Ureter (tissue), 1 donor: ENCODE measurements around the gene ALOXE3. TPM values are rescaled to one million over a fixed set of nuclear protein-coding genes. Genes with fewer than 3 reads are reported as not detected.

Experiments
- DNase-seq: peaks from one replicate; pipeline ENCODE4 v3.0.0-alpha.2; 2020; ENCODE audit warnings: low spot score
- total RNA-seq: library from RNA; stranded (reverse); gene quantifications from one replicate; pipeline ENCODE4 v1.2.4, GENCODE V29; 2023
- donor health status: DM: yes; HTN: yes; CAD: no.

ALOXE3 gene
- total RNA-seq, 1 donor from 2014 or later = 0.44 TPM

- no peak for DNase-seq
Observed at GRCh38 chr17:8051831-8052230, 66.5 kb downstream of the ALOXE3 start.

DNA sequence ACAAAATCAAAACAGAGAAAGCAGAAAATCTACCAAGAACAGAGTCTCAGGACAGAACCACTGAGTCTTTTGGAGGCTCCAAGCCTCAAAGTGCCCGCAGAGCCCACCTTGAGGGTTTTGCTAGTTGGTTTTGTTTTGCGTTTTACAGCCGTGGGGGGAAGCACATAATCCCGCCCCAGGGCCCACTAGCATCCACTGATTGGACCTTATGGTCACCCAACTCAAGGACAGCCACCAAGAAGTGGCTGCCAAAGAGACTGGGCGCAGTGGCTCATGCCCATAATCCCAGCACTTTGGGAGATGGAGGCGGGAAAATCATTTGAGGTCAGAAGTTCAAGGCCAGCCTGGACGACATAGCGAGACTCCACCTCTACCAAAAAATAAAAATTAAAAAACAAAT is 69.6 kb downstream of the ALOXE3 start:
- DNase-seq = no peak

DNA sequence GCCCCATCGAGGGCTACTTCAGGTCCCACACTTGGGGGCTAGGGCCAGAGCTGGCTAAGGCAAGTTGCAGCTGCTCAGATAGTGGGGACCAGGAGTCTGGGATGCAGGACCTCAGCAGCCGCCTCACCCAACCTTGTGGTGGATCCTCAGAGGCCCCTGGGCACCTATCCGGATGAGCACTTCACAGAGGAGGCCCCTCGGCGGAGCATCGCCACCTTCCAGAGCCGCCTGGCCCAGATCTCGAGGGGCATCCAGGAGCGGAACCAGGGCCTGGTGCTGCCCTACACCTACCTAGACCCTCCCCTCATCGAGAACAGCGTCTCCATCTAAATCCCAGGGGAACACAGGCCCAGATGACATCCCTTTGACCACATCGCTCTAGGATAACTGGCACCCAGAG is 70.1 kb downstream of the ALOXE3 start:
- DNase-seq = no peak

DNA sequence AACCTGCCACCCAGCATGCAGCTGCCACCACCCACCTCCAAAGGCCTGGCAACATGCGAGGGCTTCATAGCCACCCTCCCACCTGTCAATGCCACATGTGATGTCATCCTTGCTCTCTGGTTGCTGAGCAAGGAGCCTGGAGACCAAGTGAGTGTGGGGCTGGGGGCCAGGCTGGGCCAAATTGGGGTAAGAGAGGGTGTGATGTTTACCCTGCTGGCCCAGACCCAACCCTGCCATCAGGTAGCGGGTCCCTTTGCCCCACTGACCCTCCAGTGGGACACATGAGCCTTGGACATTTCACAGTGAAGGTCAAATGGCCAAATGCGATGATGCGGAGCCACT is 70.6 kb downstream of the ALOXE3 start:
- DNase-seq = no peak

DNA sequence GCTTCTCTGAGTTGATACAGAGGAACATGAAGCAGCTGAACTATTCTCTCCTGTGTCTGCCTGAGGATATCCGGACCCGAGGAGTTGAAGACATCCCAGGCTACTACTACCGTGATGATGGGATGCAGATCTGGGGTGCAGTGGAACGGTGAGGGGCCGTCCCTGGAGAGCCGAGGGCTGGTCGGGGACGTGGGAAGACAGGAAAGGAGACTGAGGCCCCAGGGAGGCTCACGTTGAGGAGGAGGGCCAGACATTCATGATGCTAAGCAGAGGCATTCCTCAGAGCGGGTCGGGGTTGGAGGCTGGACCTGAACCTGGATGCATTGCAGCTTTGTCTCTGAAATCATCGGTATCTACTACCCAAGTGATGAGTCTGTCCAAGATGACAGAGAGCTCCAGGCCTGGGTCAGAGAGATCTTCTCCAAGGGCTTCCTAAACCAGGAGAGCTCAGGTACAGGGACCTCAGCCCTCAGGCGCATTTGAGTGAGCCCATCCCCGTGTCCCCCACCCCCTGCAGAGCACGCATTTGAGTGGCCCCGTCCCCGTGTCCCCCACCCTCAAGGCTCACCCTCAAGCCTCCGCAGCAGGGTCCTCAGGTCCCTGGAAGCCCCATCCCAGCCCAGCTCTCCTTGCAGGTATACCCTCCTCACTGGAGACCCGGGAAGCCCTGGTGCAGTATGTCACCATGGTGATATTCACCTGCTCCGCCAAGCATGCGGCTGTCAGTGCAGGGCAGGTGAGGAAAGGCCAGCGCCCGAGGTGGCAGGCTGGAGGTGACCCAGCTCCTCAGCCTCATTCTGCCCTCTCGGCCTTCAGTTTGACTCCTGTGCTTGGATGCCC is 71.2 kb downstream of the ALOXE3 start:
- DNase-seq = no peak

DNA sequence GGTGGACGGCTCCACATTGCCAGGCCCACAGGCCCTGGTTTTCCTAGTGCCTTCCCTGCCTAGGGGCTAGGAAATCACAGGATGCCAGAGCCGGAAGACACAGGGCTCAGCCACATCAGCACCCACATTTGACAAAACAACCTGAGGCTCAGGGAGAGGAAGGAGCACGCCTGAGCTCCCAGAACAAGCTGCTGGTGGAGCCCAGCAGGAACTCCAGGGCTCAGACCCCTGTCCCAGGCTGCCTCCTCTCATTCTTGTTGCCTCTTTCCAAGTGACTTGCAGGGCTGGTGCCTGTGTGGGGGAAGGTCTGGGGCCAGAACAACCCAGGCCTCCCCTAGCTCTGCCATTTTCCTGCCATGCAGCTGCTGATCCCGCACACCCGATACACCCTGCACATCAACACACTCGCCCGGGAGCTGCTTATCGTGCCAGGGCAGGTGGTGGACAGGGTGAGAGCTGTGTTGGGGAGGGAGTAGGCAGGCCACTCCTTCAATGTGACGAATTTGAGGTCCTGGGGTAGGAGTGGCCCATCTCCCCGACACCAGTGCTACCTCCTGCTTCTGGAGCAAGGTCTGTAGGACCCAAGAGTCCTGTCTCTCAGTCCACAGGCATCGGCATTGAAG is 71.9 kb downstream of the ALOXE3 start:
- DNase-seq = no peak

Other genes with a start within 250 kb of the ALOXE3 start
- gene CHD3, start 229.7 kb downstream of the ALOXE3 start, total RNA-seq = 225 TPM
- 2.5 TPM for gene RNF227, start 202.2 kb downstream of the ALOXE3 start, total RNA-seq
- 7.9 TPM for gene KCNAB3, start 188.7 kb downstream of the ALOXE3 start, total RNA-seq
- gene TRAPPC1, start 186.6 kb downstream of the ALOXE3 start, total RNA-seq = 166 TPM
- gene CNTROB, start 186.3 kb downstream of the ALOXE3 start, total RNA-seq = 25.6 TPM
- gene GUCY2D, start 115.9 kb downstream of the ALOXE3 start, total RNA-seq = 0.81 TPM
- 5.3 TPM for gene ALOX15B, start 79.5 kb downstream of the ALOXE3 start, total RNA-seq
- gene ALOX12B, start 30.8 kb downstream of the ALOXE3 start, total RNA-seq = 0.62 TPM
- gene HES7, start 5.6 kb upstream of the ALOXE3 start, total RNA-seq = not detected
- 152 TPM for gene PER1, start 33.9 kb upstream of the ALOXE3 start, total RNA-seq
- 87.9 TPM for gene VAMP2, start 44.4 kb upstream of the ALOXE3 start, total RNA-seq
- gene TMEM107, start 57.9 kb upstream of the ALOXE3 start, total RNA-seq = 17.1 TPM
- gene BORCS6, start 71.7 kb upstream of the ALOXE3 start, total RNA-seq = 7.1 TPM
- 1.9 TPM for gene AURKB, start 92.1 kb upstream of the ALOXE3 start, total RNA-seq
- gene CTC1, start 129.5 kb upstream of the ALOXE3 start, total RNA-seq = 63.1 TPM
- 82.6 TPM for gene PFAS, start 130.8 kb upstream of the ALOXE3 start, total RNA-seq
- 24.6 TPM for gene RANGRF, start 170.2 kb upstream of the ALOXE3 start, total RNA-seq
- 12.5 TPM for gene SLC25A35, start 176.9 kb upstream of the ALOXE3 start, total RNA-seq
- gene ARHGEF15, start 191.7 kb upstream of the ALOXE3 start, total RNA-seq = 28.7 TPM
- not detected for gene ODF4, start 221.3 kb upstream of the ALOXE3 start, total RNA-seq